Activated B cell treated with CpG ODN at 0.5 μM for 24 hours (primary cell): ENCODE measurements around the gene SAP30L. TPM values are rescaled to one million over a fixed set of nuclear protein-coding genes. Genes with fewer than 3 reads are reported as not detected.

Experiments used
- ATAC-seq: fragments of 200-7000 bp; cut with Tn5 transposase; one replicate; pipeline ENCODE4 v1.10.0; 2021; ENCODE audit warnings: low read depth, mild to moderate bottlenecking, moderate library complexity
- CTCF ChIA-PET: fragments of 350-600 bp; sonication (Branson Sonifier 250); formaldehyde crosslinking; loops from one replicate; lab custom pipeline; 2021; ENCODE audit warnings: antibody characterized with exemption; lab: Charles Lee
- POLR2A ChIA-PET: fragments of 350-600 bp; sonication (Branson Sonifier 250); formaldehyde crosslinking; loops from one replicate; lab custom pipeline; 2021; ENCODE audit warnings: antibody characterized with exemption; lab: Charles Lee
- DNase-seq: peaks from one replicate; pipeline ENCODE4 v3.0.0; 2022
- H3K27ac Mint-ChIP-seq: one replicate; pipeline ENCODE4 v1.8.0; 2020; ENCODE audit warnings: mixed read lengths
- H3K27me3 Mint-ChIP-seq: one replicate; pipeline ENCODE4 v1.8.0; 2021; ENCODE audit warnings: mixed read lengths
- H3K36me3 Mint-ChIP-seq: one replicate; pipeline ENCODE4 v1.8.0; 2021; ENCODE audit warnings: low read depth, mixed read lengths
- H3K4me1 Mint-ChIP-seq: one replicate; pipeline ENCODE4 v1.8.0; 2021; ENCODE audit warnings: mixed read lengths
- H3K4me3 Mint-ChIP-seq: one replicate; pipeline ENCODE4 v1.8.0; 2020; ENCODE audit warnings: mild to moderate bottlenecking, mixed read lengths
- H3K9me3 Mint-ChIP-seq: one replicate; pipeline ENCODE4 v1.8.0; 2020; ENCODE audit warnings: mixed read lengths
- intact Hi-C: fragments of 100-400 bp; cut with micrococcal nuclease; formaldehyde crosslinking; loops from one replicate; pipeline ENCODE4 v1.15.1; 2024
- total RNA-seq: library from RNA; stranded (reverse); gene quantifications from 2 replicates; pipeline ENCODE4 v1.2.3, GENCODE V29; 2022
- TF ChIP-seq, protein P1 (sequence below): fragments of 200-600 bp; IDR thresholded peaks from one replicate; pipeline ENCODE4 v1.8.0; 2022; ENCODE audit warnings: antibody characterized with exemption, mild to moderate bottlenecking

Gene SAP30L
- total RNA-seq, 1 donor from 2014 or later = 28.9 TPM

DNA sequence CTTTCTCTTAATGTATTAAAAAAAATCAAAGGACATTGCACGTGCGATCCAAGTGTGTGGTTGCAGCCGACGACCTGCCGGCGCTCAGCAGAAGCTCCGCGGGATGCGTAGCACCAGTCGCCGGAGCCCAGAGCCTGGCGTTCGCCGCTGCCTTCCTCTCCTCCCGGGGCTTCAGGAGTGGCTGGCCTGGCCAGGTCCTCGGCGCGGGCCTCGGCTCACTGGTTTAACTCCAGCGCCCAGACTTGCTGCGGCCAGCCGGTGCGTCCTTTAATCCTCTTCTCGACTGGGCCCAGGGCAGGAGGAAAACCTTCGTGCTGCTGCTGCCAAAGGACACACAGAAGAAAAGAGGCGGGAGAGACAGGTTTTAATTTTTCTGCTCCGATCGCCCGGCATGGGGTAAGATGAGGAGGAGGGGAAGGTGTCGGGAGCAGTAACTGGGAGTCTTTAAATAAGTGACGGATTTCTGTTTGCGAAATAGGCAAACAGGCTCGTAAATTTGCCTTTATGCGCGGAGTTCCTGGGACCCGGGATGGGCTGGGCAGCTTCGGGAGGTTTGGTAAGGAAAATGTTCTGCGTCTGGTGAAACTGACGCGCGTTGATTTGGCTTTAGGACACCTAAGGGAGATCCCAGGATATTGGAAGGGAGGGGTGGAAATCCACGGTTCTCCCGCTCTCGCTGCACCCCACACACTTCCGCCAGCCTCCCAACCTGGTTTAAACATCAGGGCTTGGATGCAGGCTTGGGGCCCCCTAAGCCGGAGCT, 30.0 kb downstream of the SAP30L start:
- ChIA-PET CTCF (interaction anchor here (1.4 kb wide), 1 partner anchor 8 kb away, joined by 5 read pairs; no protein-coding TSS in a partner anchor), POLR2A (no interaction called here)
- DNase-seq = no peak
- peak overlapping the region; percentile 72 for H3K4me3 Mint-ChIP-seq
- H3K27me3 Mint-ChIP-seq = peaks cover 69% of the 10 kb centered on the region
- H3K4me1 Mint-ChIP-seq = peaks cover 60% of the 10 kb centered on the region
- H3K27ac Mint-ChIP-seq = peak overlapping the region; percentile 65
- no peak for ATAC-seq
- intact Hi-C loops = loop anchor here (1.0 kb wide), 1 partner anchor 9 kb away; no protein-coding TSS in a partner anchor
- TF ChIP-seq, protein P1, sequence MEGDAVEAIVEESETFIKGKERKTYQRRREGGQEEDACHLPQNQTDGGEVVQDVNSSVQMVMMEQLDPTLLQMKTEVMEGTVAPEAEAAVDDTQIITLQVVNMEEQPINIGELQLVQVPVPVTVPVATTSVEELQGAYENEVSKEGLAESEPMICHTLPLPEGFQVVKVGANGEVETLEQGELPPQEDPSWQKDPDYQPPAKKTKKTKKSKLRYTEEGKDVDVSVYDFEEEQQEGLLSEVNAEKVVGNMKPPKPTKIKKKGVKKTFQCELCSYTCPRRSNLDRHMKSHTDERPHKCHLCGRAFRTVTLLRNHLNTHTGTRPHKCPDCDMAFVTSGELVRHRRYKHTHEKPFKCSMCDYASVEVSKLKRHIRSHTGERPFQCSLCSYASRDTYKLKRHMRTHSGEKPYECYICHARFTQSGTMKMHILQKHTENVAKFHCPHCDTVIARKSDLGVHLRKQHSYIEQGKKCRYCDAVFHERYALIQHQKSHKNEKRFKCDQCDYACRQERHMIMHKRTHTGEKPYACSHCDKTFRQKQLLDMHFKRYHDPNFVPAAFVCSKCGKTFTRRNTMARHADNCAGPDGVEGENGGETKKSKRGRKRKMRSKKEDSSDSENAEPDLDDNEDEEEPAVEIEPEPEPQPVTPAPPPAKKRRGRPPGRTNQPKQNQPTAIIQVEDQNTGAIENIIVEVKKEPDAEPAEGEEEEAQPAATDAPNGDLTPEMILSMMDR = no peak
- H3K36me3 Mint-ChIP-seq = no peaks in the 10 kb centered on the region
- H3K9me3 Mint-ChIP-seq = no peaks in the 10 kb centered on the region

DNA sequence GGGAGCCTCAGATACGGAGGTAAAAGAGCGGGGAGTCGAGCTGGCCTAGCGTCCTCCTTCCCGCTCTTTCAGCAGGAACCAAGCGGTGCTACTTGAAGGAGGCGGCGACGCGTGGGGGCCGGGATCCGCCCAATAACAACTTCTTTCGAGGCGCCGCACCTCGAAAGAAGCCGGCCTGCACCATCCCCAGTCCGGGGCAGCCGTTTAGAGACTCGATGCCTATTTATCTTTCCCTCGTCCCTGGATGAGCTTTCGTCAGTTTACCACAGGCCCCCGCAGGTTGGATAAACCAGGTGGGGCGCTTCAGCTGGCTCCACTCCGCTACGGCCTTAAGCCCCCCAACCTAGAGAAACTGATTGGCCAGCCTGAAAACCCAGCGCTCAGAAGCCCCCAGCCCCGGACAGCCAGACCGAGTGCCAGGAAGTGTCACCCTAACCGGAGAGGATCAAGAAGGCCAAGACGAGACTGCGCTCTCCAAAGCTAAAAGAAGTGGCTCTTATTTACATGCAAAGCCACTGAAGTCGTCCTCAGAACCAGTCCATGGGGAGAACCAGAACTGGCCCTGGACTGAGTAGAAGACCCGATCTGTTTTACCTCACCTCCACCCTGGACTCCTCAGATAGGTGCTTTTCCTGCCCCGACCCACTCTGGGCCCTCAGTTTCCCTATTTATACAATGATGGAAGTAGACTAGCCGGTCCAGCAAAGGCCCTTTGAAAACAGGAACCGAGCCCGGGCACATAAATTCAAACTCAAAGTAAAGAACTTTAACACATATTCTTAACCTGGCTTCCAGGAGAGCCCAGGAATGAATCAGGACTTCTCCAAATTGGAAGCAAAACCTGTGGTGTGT, 30.8 kb downstream of the SAP30L start:
- H3K9me3 Mint-ChIP-seq = no peaks in the 10 kb centered on the region
- no peak for ATAC-seq
- intact Hi-C loops = loop anchor here (1.0 kb wide), 1 partner anchor 8 kb away; no protein-coding TSS in a partner anchor

DNA sequence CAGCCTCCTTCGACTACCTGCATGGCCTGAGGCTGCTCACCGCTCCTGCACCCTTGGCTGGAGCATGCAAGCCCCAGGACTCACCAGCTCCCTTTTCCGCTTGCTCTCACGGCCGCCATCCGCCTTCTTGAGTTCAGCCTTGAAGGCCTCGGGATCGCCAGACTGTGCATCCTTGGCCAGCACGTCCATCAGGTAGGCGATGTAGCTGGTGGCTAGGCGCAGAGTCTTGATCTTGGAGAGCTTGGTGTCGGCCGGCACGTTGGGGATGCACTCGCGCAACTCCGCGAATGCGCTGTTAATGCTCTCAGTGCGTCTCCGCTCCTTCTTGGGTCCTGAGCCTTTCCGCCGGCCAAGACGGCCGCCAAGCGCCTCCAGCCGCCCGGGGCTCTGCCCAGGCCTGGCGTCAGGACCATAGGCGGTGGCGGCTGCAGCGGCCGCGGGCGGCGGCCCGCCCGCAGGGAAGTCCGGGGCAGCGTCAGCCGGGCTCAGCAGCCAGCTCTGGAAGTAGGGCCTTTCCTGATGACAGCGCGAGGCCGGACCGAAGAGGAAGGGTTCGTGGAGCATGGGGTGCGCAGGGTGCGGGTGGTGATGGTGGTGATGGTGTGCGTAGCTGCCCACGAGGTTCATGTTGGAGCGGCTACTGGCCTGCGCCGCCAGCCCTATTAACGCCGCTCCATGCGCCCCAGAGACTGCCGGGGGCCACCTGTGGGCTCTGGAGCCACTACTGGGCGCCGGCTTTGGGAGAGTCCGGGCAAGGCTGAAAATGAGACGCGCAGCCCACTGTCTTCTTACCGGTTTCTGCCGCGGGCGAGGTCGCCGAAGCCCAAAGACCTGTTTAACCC, 31.8 kb downstream of the SAP30L start:
- H3K4me3 Mint-ChIP-seq = peak overlapping the region; percentile 72
- ChIA-PET POLR2A (interaction anchor here (0.6 kb wide), 1 partner anchor 404 kb away, joined by 5 read pairs; no protein-coding TSS in a partner anchor), CTCF (no interaction called here)
- H3K4me1 Mint-ChIP-seq = peaks cover 60% of the 10 kb centered on the region
- no peaks in the 10 kb centered on the region for H3K9me3 Mint-ChIP-seq
- ATAC-seq (no peak), DNase-seq (no peak)
- H3K36me3 Mint-ChIP-seq = no peaks in the 10 kb centered on the region
- intact Hi-C loops = no loop called here
- no peak overlapping the region for H3K27ac Mint-ChIP-seq
- TF ChIP-seq, protein P1 = no peak
- H3K27me3 Mint-ChIP-seq = peaks cover 79% of the 10 kb centered on the region

More for the DNA sequence above, 30.8 kb downstream of the SAP30L start:
- POLR2A ChIA-PET = interaction anchor here (0.6 kb wide), 1 partner anchor 405 kb away, joined by 5 read pairs; no protein-coding TSS in a partner anchor
- Mint-ChIP-seq H3K36me3 (no peaks in the 10 kb centered on the region), H3K27ac (no peak overlapping the region), H3K4me1 (peaks cover 60% of the 10 kb centered on the region), H3K27me3 (peaks cover 72% of the 10 kb centered on the region), H3K4me3 (peak overlapping the region; percentile 72)
- CTCF ChIA-PET = interaction anchor here (1.4 kb wide), 1 partner anchor 9 kb away, joined by 5 read pairs; no protein-coding TSS in a partner anchor
- TF ChIP-seq, protein P1 = no peak
- no peak for DNase-seq

DNA sequence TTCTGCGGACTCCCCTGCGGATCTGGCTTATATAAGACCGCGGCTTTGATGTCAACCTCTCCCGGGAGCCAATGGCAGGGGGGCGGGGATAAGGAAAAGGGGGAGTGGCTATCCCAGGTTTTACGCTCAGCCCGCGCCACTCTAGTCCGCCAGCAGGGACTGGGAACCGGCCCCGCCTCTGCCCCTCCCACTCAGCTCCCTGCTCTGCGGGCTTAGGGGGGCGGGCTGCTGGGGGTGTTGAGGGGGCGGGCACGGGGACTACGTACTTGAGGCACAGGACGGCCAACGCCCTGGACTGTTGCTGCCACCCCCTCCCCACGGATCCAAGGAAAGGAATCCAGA, 32.4 kb downstream of the SAP30L start, which contains the start of gene HAND1:
HAND1 (minus strand) TSS at position 4 of the 342 bp plus-strand sequence. CDS start 219 bp downstream, outside the sequence.
- intact Hi-C loops = no loop called here
- TF ChIP-seq, protein P1 = no peak
- no peaks in the 10 kb centered on the region for H3K36me3 Mint-ChIP-seq
- H3K27ac Mint-ChIP-seq = no peak within 1 kb of the TSS
- ATAC-seq (no peak), DNase-seq (no peak)
- H3K4me1 Mint-ChIP-seq = peaks cover 59% of the 10 kb centered on the region
- H3K27me3 Mint-ChIP-seq = peaks cover 79% of the 10 kb centered on the region
- CTCF ChIA-PET = no interaction called here
- peak within 1 kb of the TSS; percentile 72 for H3K4me3 Mint-ChIP-seq
- no peaks in the 10 kb centered on the region for H3K9me3 Mint-ChIP-seq
- POLR2A ChIA-PET = no interaction called here
